ENCODE measurements around the gene UBE3D. TPM values are rescaled to one million over a fixed set of nuclear protein-coding genes. Genes with fewer than 3 reads are reported as not detected.

Gene UBE3D
- total RNA-seq, 2 experiments from 2014 or later, result 6.7 to 7.6 TPM

- no peaks in the 10 kb centered on the region for H3K4me1 Mint-ChIP-seq (ENCODE audit: low read depth)
- no peaks in the 10 kb centered on the region for H3K9me3 Mint-ChIP-seq
- no peak for DNase-seq
- ChIA-PET POLR2A (no interaction called here), CTCF (no interaction called here)
- H3K4me3 Mint-ChIP-seq, result no peak overlapping the region
- ATAC-seq, result no peak
- no peak overlapping the region for H3K27ac Mint-ChIP-seq
- peaks cover 6% of the 10 kb centered on the region for H3K36me3 Mint-ChIP-seq (ENCODE audit: low read depth)
- TF ChIP-seq, protein P1, sequence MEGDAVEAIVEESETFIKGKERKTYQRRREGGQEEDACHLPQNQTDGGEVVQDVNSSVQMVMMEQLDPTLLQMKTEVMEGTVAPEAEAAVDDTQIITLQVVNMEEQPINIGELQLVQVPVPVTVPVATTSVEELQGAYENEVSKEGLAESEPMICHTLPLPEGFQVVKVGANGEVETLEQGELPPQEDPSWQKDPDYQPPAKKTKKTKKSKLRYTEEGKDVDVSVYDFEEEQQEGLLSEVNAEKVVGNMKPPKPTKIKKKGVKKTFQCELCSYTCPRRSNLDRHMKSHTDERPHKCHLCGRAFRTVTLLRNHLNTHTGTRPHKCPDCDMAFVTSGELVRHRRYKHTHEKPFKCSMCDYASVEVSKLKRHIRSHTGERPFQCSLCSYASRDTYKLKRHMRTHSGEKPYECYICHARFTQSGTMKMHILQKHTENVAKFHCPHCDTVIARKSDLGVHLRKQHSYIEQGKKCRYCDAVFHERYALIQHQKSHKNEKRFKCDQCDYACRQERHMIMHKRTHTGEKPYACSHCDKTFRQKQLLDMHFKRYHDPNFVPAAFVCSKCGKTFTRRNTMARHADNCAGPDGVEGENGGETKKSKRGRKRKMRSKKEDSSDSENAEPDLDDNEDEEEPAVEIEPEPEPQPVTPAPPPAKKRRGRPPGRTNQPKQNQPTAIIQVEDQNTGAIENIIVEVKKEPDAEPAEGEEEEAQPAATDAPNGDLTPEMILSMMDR (IDR thresholded peaks at IDR 0.05), result no peak
- H3K27me3 Mint-ChIP-seq, result no peaks in the 10 kb centered on the region
- intact Hi-C loops (cut with micrococcal nuclease), result no loop called here
Observed at GRCh38 chr6:82890240-82890639, 175.4 kb downstream of the UBE3D start.

- Mint-ChIP-seq H3K9me3 (no peaks in the 10 kb centered on the region), H3K36me3 (ENCODE audit: low read depth) (peaks cover 4% of the 10 kb centered on the region), H3K27ac (no peak overlapping the region), H3K27me3 (no peaks in the 10 kb centered on the region), H3K4me3 (no peak overlapping the region), H3K4me1 (ENCODE audit: low read depth) (no peaks in the 10 kb centered on the region)
- ChIA-PET POLR2A (no interaction called here), CTCF (no interaction called here)
- TF ChIP-seq, protein P1 (IDR thresholded peaks at IDR 0.05), result no peak
- intact Hi-C loops (cut with micrococcal nuclease), result no loop called here
- DNase-seq (no peak), ATAC-seq (no peak)
Observed at GRCh38 chr6:82889143-82889542, 176.5 kb downstream of the UBE3D start.

GRCh38 chr6:82882363-82883023 is 183.1 kb downstream of the UBE3D start:
- Mint-ChIP-seq H3K36me3 (ENCODE audit: low read depth) (no peaks in the 10 kb centered on the region), H3K4me1 (ENCODE audit: low read depth) (no peaks in the 10 kb centered on the region), H3K9me3 (no peaks in the 10 kb centered on the region), H3K27me3 (peaks cover 5% of the 10 kb centered on the region), H3K27ac (no peak overlapping the region), H3K4me3 (no peak overlapping the region)
- no peak for DNase-seq
- TF ChIP-seq, protein P1 (IDR thresholded peaks at IDR 0.05), result no peak
- ChIA-PET CTCF (interaction anchor here (1.2 kb wide), 1 partner anchor 23 kb away, joined by 3 read pairs; no protein-coding TSS in a partner anchor), POLR2A (no interaction called here)
- intact Hi-C loops (cut with micrococcal nuclease), result no loop called here
- no peak for ATAC-seq

DNA sequence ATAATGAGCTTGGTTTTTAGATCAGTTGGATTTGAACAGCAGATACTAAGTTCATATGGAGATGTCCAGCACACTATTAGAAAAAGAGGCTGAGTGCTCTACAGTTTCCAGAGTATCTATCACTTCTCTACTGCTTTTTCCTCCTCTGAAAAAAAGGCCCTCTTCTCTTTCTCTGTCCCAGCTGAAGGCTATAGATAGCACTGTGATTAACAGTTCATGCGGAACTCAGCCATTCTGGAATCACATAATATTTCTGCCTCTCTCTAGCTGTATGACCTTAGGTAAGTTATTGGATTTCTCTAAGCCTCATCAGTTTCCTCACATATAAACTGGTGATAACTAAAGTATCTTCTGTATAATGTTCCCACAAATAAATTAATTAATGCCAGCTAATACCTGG is 184.1 kb downstream of the UBE3D start:
- intact Hi-C loops (cut with micrococcal nuclease), result no loop called here
- TF ChIP-seq, protein P1 (IDR thresholded peaks at IDR 0.05), result no peak
- CTCF ChIA-PET, result no interaction called here
- H3K4me3 Mint-ChIP-seq, result no peak overlapping the region
- no peaks in the 10 kb centered on the region for H3K36me3 Mint-ChIP-seq (ENCODE audit: low read depth)
- H3K4me1 Mint-ChIP-seq (ENCODE audit: low read depth), result no peaks in the 10 kb centered on the region
- no peak for DNase-seq
- no peaks in the 10 kb centered on the region for H3K9me3 Mint-ChIP-seq
- H3K27ac Mint-ChIP-seq, result no peak overlapping the region
- POLR2A ChIA-PET, result interaction anchor here (0.6 kb wide), 1 partner anchor 313 kb away, joined by 3 read pairs; no protein-coding TSS in a partner anchor
- no peak for ATAC-seq
- peaks cover 5% of the 10 kb centered on the region for H3K27me3 Mint-ChIP-seq

DNA sequence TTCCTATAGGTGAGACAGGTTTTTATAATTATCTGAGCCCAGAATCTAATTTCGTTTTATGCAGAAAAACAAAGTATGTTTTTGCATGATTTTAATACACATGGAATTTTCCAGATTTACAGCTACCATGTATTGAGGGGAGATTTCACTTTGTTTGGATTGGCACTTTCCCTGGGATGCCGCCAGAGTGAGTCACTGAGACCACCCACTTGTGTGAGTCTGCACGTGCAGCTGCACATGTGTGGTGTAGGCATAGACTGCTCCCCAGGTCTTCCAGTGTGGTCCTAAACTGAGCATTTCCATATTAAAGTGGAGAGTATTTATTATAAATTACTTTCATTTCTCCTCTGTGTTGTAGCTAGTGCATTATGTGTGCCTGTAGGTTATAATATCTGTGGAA is 186.8 kb downstream of the UBE3D start:
- no peak for ATAC-seq
- H3K9me3 Mint-ChIP-seq, result no peaks in the 10 kb centered on the region
- no peak overlapping the region for H3K27ac Mint-ChIP-seq
- CTCF ChIA-PET, result no interaction called here
- no peak overlapping the region for H3K4me3 Mint-ChIP-seq
- intact Hi-C loops (cut with micrococcal nuclease), result no loop called here
- no peaks in the 10 kb centered on the region for H3K36me3 Mint-ChIP-seq (ENCODE audit: low read depth)
- H3K27me3 Mint-ChIP-seq, result peaks cover 5% of the 10 kb centered on the region
- no peak for DNase-seq
- TF ChIP-seq, protein P1 (IDR thresholded peaks at IDR 0.05), result no peak
- H3K4me1 Mint-ChIP-seq (ENCODE audit: low read depth), result no peaks in the 10 kb centered on the region
- POLR2A ChIA-PET, result interaction anchor here (0.6 kb wide), 1 partner anchor 830 kb away, joined by 3 read pairs; the partner anchor contains the start of gene SNAP91
